Middle frontal gyrus (tissue), 1 donor: ENCODE measurements around the gene DDA1.
"Not testable (repeated sequence)": the region's sequence is repeated elsewhere in the genome, so short reads cannot be mapped to it uniquely, and the experiment has no call there.

Experiments
- DNase-seq: peaks from one replicate; pipeline ENCODE4 v3.0.0-alpha.2; 2015; ENCODE audit warnings: low spot score; ENCODE audit errors: extremely low spot score

The DDA1 gene

GRCh38 chr19:17286752-17287151, 22.6 kb upstream of the DDA1 start:
- no peak for DNase-seq

DNA sequence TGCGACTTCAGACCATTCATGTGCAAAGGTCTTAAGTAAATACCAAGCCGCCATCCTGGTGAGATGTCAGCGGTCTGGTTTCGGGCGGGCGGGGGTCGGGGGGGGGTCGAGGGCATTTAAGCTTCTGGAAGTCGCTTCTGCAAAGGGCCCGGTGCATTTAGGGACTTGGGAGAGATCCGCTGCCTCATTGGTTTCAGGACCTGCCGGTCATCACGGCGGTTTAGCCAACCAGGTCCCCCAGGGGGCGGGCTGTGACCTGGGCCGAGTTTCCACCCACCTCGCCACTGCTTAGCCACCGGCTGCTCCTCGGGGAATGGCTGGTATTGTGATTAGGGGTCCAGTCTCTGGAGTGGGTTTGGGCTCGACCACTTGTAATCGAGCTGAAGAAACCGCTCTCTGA, 19.9 kb upstream of the DDA1 start:
- no peak for DNase-seq

DNA sequence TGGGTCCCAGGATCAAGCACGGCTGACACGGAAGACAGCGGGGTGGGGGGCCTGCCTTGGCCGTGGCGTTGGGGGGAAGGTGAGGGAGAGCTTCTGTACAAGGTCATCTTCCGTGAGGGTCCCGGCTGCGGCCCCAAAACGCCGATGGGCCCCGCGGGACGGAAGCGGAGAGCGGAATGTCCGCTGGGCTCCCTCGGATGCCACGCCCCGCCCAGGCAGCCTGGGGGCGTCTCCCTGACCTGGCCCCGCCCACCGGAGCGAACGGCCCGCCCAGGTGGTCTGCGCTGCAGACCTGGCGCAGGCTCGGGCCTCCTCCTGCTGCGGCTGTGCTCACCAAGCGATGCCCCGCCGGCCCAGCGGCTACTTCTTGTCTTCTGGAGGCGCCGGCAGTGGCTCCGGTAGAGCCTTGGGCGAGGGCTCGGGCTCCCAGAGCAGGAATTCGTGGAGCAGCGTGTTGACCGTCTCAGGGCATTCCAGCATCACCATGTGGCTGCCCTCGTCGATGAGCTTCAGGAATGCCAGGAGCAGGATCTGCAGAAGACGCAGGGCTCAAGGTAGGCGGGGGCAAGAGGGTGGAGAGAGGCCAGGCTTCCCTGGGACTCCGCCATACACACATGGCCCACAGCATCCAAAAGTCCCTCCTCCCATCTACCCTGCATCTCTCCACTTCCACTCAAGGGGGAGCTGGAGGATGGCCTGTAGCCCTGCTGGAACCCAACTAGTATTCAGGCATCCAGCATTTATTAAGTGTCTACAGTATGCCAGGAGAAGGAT, 16.9 kb upstream of the DDA1 start:
- peak; percentile 23 for DNase-seq

DNA sequence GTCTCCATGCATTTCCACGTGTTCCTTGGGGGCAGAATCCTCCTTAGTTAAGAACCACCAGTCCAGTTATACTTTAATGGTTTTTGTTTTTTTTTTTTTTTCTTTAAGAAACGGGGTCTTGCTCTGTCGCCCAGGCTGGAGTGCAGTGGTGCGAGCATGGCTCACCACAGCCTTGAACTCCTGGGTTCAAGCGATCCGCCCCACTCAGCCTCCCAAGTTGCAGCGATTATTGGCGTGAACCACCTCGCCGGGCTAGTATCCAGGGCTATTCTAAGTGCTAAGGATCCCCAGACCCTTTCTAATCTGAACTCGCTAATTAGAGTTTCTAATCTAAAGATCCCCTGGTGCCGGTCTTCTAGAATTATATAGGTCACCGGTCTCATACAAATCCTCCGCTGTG, 15.8 kb upstream of the DDA1 start:
- no peak for DNase-seq

- DNase-seq, result no peak
Observed at GRCh38 chr19:17294051-17294891, 15.1 kb upstream of the DDA1 start.

DNA sequence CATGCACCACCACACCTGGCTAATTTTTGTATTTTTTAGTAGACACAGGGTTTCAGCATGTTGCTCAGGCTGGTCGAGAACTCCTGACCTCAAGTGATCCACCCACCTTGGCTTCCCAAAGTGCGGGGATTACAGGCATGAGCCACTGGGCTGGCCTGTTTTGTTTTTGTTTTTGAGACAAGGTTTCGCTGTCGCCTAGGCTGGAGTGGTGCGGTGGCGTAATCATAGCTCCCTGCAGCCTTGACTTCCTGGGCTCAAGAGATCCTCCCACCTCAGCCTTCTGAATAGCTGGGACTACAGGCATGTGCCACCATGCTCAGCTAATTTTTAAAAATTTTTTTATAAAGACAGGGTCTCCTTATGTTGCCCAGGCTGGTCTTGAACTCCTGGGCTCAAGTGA, 13.8 kb upstream of the DDA1 start:
- DNase-seq, result not testable (repeated sequence)

DNA sequence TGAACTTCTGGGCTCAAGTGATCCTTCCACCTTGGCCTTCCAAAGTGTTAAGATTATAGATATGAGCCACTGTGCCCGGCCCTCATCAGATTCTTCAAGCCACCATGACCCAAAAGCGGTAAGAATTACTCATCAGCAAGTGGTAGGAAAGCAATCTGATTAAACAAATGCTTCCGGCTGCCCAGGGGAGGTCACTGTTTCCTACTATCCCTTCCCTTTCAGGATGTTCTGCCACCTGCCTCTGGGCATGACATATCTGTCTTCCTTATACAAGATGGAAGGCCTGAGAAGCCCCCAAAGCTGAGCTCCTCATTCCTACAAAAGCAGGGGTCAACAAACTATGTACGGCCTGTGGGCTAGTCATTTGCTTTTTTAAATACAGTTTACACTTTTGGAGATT, 13.1 kb upstream of the DDA1 start:
- DNase-seq, result no peak

DNA sequence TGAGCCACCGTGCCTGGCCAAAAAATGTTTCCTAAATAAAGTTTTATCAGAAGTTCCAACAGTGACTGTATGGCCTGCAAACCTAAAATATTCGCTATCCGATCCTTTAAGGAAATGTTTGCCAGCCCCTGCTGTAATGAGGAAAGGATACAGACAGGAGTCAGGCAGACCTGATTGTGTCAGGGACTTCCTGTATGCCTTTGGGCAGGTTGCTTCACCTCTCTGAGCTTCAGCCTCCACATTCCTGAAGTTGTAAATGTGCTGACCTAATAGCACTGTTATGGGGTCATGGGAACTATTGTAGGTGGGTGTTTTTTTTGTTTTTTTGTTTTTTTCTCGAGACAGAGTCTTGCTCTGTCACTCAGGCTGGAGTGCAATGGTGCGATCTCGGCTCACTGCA, 12.4 kb upstream of the DDA1 start:
- no peak for DNase-seq

- DNase-seq, result no peak
Observed at GRCh38 chr19:17300992-17301619, 8.3 kb upstream of the DDA1 start.

DNA sequence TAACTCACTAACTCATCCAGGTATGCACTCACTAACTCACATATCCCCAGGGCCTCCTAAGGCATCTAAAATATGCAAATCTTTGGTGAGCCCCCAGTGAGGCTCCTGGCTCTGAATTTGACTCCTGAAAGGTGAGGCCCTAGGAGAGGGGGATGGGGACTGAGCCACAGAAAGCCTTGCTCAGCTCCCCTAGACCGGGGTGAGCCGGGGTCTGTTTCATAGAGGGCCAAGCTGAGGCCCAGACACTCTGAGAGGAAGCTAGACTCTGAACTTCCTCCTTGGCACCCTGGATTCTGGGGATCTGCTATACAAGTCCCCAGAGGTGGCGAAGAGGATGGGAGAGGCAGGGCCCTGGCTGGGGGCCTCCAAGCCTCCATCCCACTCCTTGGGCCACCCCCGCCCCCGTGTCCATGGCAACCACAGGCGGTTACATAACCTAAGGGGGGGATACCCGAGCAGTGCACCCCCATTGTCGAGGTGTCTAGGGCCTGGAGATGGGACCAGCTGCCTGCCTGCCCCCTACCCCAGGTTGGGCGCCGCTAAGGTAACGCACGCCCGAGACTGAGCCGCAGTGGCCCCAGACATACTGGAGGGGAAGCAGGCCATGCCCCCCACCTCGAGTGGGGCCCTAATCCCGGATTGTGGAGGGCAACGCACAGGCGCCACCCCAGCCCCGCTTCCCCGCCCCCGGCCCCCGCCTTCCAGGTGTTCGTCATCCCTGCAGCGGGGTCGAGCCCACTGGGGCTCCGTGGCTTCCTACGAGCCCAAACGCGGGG, 6.8 kb upstream of the DDA1 start:
- DNase-seq, result no peak

DNA sequence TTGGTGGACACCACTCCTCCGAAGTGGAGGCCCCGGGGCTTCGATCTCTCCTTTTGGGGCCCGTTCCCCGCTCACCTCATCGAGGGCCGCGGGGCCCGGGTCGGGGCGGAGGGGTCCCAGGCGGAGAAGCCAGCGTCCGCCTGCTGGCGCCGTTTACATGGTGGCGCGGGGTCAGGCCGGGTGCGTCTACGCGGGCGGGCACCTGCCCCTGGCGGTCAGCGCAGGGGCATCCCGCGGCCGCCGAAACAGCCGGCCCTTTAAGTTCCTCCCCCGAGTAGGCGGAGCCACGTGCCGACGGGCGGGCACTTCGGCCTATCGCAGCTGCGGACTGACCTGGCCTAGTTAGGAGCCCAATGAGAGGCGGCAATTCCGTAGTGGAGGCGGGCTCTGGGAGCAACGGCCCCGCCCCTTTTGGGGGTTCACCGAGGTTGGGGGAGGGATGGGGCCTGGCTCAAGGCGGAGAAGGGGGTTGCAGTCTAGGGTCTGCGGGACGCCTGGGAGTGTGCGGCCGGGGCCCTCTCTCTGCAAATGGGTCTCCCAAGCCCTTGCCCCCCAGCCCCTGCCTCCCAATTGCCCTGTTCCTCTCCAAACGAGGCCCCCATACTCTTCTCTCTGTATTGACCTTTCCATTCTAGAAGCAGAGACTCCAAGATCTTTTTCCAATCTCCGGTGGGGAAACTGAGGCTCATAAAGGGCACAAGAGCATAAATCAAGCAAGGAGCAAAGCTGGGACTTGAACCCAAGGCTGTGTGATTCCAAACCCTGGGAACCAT, 6.0 kb upstream of the DDA1 start, which contains the start of gene ABHD8:
ABHD8 (minus strand) TSS at position 259 of the 773 bp plus-strand sequence. CDS start 1,809 bp downstream, outside the sequence.
- DNase-seq, result peak; percentile 93

GRCh38 chr19:17303940-17304267, 5.5 kb upstream of the DDA1 start:
- no peak for DNase-seq

GRCh38 chr19:17304386-17305215, 4.8 kb upstream of the DDA1 start:
- DNase-seq, result no peak

DNA sequence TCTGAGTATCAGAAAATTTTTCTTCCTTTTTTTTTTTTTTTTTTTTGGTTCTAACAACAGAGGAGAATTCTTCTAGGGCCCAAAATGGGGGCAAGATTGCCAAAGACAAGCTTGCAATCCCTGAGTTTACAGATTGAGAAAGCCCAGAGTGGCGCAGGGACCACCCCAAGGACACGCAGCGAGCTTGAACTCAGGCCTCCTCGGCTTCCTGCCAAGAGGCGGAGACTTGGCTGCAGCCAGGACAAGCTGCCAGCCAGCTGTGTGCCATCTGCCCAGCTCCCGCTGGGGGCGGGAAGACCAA, 4.2 kb upstream of the DDA1 start:
- no peak for DNase-seq

DNA sequence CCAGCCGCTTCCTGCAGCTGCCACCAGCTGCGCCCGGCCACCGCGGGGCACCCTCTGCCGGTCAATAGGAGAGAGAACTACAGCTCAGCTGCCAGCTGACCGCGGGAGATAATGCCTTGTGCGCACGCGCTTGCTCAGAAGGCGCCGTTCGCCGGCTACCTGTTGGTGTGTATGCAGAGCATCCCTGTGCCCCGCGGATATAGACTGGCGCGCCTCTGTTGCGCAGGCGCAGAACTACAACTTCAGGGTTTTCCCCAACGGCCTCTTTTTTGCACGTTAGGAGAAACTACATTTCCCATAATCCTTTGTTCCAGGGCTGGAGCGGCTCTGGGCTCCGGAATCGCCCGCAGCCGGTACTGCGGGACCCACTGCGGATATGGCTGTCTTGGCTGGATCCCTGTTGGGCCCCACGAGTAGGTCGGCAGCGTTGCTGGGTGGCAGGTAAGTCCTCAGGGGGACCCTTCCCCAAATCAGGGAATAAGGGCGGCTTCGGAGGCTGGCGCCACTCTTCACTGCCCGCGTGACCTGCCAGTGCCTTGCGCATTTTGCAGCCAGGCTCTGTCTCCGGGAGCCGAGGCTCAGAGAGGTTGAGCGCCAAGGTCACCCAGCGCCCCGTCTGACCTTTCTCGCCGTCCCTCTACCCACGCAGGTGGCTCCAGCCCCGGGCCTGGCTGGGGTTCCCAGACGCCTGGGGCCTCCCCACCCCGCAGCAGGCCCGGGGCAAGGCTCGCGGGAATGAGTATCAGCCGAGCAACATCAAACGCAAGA, 3.7 kb upstream of the DDA1 start, which contains the start of gene MRPL34:
MRPL34 (plus strand) TSS at position 356 of the 768 bp plus-strand sequence; CDS start at position 377, 21 bp downstream.
- DNase-seq, result peak; percentile 94

GRCh38 chr19:17306285-17306714, 3.1 kb upstream of the DDA1 start:
- DNase-seq, result no peak

- no peak for DNase-seq
Observed at GRCh38 chr19:17307876-17308377, 1.4 kb upstream of the DDA1 start.

- no peak for DNase-seq
Observed at GRCh38 chr19:17309965-17310461, 650 bp downstream of the DDA1 start.
